ENCODE measurements around the gene KLK6. TPM values are rescaled to one million over a fixed set of nuclear protein-coding genes. Genes with fewer than 3 reads are reported as not detected.

Gene KLK6
- total and polyA plus RNA-seq, 8 donors: 0.15 to 0.47 (median 0.29) TPM; not detected in 2

GRCh38 chr19:51006406-51006805 lies 37.0 kb upstream of the KLK6 start:
- H3K4me3 ChIP-seq: no peak overlapping the region
- no peak for TF ChIP-seq CTCF (IDR thresholded peaks at IDR 0.05)
- intact Hi-C loops (cut with DNase I): no loop called here
- no peak for ATAC-seq
- peaks cover 0 to 87% of the 10 kb centered on the region in 2 donors for H3K27me3 ChIP-seq
- H3K36me3 ChIP-seq: no peaks in the 10 kb centered on the region
- H3K9me3 ChIP-seq: peaks cover 0 to 2% of the 10 kb centered on the region in 2 donors
- no peak overlapping the region for H3K27ac ChIP-seq
- DNase-seq: no peak
- no peaks in the 10 kb centered on the region for H3K4me1 ChIP-seq

GRCh38 chr19:51005248-51005647 lies 35.9 kb upstream of the KLK6 start:
- TF ChIP-seq CTCF (IDR thresholded peaks at IDR 0.05): no peak
- intact Hi-C loops (cut with DNase I): no loop called here
- Histone ChIP-seq H3K4me1 (no peaks in the 10 kb centered on the region), H3K27me3 (peaks cover 0 to 87% of the 10 kb centered on the region in 2 donors), H3K4me3 (no peak overlapping the region), H3K9me3 (peaks cover 0 to 2% of the 10 kb centered on the region in 2 donors), H3K36me3 (no peaks in the 10 kb centered on the region), H3K27ac (no peak overlapping the region)
- DNase-seq: no peak
- ATAC-seq: no peak

DNA sequence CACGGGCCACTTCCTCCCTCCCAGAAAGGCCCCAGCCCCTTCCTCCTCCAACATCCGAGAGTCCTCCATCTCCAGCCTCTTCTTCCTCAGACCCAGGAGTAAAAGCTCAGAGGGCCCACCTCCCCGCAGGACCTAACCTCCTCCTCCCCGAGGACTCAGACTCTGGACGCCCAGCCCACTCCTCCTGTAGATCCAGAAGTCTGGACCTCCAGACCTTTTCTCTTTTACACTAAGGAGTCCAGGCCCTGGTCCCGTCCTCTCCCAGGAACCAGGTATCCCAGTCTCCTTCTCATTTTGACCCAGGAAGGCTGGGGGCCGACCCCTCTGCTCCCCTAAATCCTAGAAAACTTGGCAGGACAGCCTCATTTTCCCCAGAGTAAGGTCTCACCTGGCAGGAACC lies 33.9 kb upstream of the KLK6 start:
- peaks cover 0 to 2% of the 10 kb centered on the region in 2 donors for H3K9me3 ChIP-seq
- TF ChIP-seq CTCF (IDR thresholded peaks at IDR 0.05): no peak
- peaks cover 0 to 87% of the 10 kb centered on the region in 2 donors for H3K27me3 ChIP-seq
- no peak overlapping the region for H3K27ac ChIP-seq
- no peaks in the 10 kb centered on the region for H3K4me1 ChIP-seq
- ATAC-seq: no peak
- no peak overlapping the region for H3K4me3 ChIP-seq
- H3K36me3 ChIP-seq: no peaks in the 10 kb centered on the region
- no peak for DNase-seq
- intact Hi-C loops (cut with DNase I): no loop called here

- intact Hi-C loops (cut with DNase I): no loop called here
- Histone ChIP-seq H3K4me3 (no peak overlapping the region), H3K9me3 (peaks cover 0 to 2% of the 10 kb centered on the region in 2 donors), H3K36me3 (no peaks in the 10 kb centered on the region), H3K4me1 (no peaks in the 10 kb centered on the region), H3K27me3 (peaks cover 0 to 88% of the 10 kb centered on the region in 2 donors), H3K27ac (no peak overlapping the region)
- no peak for TF ChIP-seq CTCF (IDR thresholded peaks at IDR 0.05)
- DNase-seq (no peak), ATAC-seq (no peak)
Measured at GRCh38 chr19:51002542-51003311, 33.3 kb upstream of the KLK6 start.

DNA sequence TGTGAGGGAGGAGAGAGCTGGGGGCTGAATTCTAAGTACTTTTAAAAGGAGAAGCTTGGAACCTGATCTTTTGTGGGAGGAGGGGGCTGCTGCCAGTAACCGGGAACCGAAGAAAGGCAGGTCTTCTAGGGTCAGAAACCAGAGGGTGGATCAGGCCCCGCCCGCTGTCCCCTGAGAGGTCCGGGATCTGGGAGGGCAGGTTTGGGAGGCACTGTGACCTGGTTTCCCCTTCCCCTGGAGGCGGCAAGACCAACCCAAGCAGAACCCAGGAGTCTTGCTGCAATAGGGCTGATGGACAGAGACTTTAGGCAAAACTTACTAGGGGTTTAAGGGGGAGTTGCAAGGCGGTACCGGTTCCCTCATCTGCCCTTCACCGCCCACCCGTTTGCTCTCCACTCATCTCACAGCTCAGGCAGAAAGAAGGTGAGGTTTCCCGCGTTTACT lies 32.7 kb upstream of the KLK6 start:
- ATAC-seq (no peak), DNase-seq (no peak)
- Histone ChIP-seq H3K4me1 (no peaks in the 10 kb centered on the region), H3K27me3 (peaks cover 0 to 83% of the 10 kb centered on the region in 2 donors), H3K4me3 (no peak overlapping the region), H3K9me3 (peaks cover 0 to 2% of the 10 kb centered on the region in 2 donors), H3K27ac (no peak overlapping the region), H3K36me3 (no peaks in the 10 kb centered on the region)
- intact Hi-C loops (cut with DNase I): no loop called here
- TF ChIP-seq CTCF (IDR thresholded peaks at IDR 0.05): no peak
